ENCODE results near the gene NT5E.

Gene NT5E

DNA sequence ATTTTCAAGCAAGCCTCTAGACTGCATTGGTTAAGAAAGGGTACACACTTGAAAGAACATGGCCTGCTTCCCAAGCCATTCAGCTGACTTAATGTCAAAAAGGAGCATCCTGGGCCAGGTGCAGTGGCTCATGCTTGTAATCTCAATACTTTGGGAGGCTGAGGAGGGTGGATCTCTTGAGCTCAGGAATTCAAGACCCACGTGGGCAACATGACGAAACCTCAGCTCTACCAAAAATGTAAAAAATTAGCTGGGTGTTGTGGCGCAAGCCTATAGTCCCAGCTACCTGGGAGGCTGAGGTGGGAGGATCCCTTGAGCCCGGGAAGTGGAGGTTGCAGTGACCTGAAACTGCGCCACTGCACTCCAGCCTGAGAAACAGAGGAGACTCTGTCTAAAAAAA is 26.9 kb upstream of the NT5E start:
- no peak for DNase-seq

GRCh38 chr6:85424981-85425380 is 24.9 kb upstream of the NT5E start:
- DNase-seq, result no peak

DNA sequence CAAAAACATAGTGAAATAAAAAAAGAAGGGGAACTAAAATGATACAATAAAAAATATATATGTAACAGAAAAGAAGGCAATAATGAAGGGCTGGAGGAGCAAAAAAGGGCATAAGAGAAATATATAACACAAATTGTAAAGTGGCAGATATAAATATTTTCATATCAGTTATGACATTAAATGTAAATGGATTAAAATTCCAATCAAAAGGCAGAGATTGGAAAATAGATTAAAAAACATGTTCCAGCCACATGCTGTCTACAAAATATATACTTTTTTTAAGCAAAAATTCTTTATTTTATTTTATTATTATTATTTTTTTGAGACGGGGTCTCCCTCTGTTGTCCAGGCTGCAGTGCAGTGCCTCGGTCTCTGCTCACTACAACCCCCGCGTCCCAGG is 23.9 kb upstream of the NT5E start:
- DNase-seq, result no peak

GRCh38 chr6:85428486-85428885 is 21.4 kb upstream of the NT5E start:
- no peak for DNase-seq

DNA sequence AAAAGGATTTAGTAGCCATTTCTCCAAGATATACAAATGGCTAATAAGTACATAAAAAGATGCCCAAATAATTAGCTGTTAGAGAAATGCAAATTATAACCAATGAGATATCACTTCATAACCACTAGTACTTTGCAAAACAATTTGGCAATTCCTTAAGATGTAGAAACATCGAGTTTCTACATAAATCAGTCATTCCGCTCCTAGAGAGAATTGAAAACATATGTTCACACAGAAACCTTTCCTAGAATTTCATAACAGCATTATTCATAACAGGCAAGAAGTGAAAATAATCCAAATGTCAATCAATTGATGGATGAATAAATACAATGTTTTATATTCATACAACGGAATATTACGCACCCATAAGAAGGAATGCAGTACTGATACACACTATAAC is 20.5 kb upstream of the NT5E start:
- no peak for DNase-seq

DNA sequence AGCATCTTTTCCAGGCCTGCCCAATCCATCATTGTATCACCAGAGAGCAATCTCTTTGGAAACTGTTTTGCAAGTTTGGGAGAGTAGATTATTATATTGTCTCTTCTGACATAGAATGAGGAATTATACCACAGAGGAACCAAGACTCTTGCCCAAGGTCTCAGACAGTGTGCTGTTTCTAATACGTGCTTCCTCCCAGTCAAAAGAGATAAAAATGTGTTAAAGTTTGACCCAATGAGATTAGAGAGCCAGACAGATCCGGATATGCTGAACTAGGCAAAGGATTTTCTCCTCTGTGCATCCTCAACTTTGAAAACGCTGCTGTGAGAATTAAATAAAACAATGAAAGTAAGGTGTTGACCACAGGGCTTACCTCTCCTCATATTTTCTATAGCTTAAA is 18.6 kb upstream of the NT5E start:
- no peak for DNase-seq

- no peak for DNase-seq
These were observed 17.3 kb upstream of the NT5E start for GRCh38 chr6:85432554-85432953.

- DNase-seq, result no peak
These were observed 14.0 kb upstream of the NT5E start for GRCh38 chr6:85435851-85436250.

DNA sequence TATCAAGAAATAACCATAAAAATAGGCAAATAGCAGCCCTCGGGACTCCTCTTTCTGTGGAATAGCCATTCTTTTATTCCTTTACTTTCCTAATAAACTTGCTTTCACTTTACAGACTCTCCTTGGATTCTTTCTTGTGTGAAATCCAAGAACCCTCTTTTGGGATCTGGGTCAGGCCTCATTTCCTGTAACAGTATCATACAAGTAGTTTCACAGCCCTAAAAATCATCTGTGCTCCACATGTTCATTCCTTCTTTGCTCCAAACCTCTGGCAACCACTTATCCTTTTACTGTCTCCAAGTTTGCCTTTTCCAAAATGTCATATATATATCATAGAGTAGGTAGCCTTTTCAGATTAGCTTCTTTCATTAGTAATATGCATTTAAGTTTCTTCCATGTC is 13.5 kb upstream of the NT5E start:
- DNase-seq, result no peak

DNA sequence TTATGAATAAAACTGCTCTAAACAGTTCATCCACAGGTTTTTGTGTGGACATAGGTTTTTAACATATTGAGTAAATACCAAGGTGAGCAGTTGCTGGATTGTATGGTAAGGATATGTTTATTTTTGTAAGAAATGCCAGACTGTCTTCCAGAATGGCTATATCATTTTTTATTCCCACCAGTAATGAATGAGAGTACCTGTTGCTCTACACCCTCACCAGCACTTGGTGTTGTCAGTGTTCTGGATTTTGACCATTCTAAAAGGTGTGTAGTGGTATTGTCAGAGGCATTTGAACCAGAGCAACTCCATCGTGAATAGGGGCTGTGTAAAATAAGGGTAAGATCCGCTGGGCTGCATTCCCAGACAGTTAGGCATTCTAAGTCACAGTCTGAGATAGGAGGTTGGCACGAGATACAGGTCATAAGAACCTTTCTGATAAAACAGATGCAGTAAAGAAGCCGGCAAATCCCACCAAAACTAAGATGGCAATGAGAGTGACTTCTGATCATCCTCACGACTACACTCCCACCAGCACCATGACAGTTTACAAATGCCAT is 12.9 kb upstream of the NT5E start:
- no peak for DNase-seq

DNA sequence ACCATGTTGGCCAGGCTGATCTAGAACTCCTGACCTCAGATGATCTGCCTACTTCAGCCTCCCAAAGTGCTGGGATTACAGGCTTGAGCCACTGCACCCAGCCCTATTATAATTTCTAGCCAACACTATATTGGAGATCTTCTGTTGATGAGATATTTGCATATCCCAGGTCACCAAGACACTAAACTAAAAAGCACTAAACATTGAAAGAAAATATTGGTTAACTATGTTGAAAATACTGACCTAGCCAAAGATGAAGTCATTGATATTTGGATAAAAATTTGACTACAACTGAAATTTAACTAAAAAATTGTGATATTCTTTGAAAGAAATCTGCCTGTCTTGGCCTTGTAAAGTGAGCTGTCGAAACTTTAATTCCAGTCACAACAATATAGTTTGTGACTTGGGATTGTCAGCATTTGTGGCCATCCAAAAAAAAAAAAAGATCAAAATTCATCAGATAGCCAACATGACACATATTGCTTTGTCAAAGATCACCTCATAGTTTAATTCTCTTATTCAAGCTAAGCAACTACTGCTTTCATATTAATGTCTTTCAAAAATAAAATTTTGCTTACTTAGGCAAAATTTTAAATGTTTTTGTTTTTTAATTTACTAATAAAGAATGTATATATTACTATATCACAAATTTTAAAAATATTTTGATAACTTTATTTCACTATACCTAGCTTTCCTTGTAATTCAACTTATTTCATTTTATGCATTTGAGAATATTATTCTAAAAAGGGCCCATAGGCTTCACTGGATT is 6.3 kb upstream of the NT5E start:
- no peak for DNase-seq

DNA sequence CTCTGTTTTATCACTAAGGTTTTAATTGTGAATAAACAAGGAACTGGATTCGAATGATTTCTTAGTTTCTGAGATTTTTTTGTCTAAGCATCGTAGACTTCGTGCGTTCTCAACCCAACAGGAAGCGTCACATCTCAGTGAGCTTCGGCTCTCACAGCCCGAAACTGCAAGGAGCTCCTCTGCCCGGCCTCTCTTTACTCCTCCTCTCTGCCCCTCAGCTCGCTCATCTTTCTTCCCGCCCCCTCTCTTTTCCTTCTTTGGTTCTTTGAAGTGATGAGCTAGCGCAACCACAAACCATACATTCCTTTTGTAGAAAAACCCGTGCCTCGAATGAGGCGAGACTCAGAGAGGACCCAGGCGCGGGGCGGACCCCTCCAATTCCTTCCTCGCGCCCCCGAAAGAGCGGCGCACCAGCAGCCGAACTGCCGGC is 480 bp upstream of the NT5E start:
- no peak for DNase-seq

- DNase-seq, result no peak
These were observed 1.9 kb downstream of the NT5E start for GRCh38 chr6:85451565-85452306.

DNA sequence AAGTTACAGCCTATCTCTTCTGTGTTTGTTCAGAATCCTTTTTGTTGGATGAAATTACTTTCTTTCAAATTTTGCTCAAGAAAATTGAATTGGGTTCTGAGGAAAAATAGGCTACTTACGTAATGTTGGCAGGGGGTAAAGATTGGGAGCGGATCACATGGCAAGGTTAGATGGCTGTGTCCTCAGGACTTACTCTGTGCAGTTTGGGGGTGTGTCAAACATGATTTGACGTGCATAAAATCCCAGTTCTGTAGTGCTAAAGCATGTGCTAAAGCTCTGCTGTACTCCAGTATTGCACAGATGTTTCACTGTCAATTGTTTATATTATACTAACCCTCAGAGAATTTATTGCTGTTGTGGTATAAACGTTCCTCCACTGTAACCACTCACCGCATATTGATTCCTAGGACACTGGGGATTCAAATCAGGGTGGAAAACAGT is 2.6 kb downstream of the NT5E start:
- no peak for DNase-seq

- DNase-seq, result no peak
These were observed 3.2 kb downstream of the NT5E start for GRCh38 chr6:85453052-85453451.

DNA sequence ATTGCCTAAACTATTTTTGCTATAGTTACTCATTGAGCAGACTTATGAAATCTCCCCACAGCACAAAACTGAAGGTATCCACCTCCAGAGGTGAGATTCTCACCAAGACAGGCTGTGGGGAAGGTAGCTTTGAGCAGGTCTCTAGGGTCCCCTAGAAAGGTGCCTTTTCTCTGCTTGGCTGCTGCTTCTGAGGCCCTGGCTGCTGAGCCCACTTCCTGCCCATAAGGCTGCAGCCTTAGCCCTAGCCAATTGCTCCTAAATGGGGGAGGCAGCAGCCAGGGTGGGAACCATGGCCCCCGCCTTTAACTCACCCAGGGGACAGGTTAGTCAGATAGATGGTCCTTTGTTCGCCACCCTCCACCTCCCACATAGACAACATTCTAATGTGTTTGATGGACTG is 3.6 kb downstream of the NT5E start:
- DNase-seq, result no peak

- no peak for DNase-seq
These were observed 5.7 kb downstream of the NT5E start for GRCh38 chr6:85455471-85456026.

DNA sequence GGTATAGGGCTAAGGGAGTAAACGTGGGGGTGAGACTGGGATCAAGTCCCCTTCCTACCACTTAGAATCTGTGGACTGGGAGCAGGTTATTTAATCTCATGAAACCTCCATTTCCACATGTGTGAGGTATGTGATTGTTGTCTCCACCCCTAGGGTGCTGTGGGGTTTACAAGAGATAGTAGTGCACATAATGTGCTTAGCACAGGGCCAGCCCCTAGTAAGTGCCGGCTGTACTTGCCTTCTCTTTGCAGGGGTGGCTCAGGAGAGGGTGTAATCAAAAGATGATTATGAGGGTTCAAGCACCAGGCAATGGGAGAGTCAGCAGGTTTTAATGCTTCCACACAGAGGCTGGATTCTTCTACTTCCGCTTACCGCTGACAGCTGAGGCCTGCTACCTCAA is 6.9 kb downstream of the NT5E start:
- DNase-seq, result no peak

- DNase-seq, result no peak
These were observed 8.3 kb downstream of the NT5E start for GRCh38 chr6:85458184-85458583.

GRCh38 chr6:85458782-85459181 is 8.9 kb downstream of the NT5E start:
- DNase-seq, result no peak

- DNase-seq, result no peak
These were observed 9.5 kb downstream of the NT5E start for GRCh38 chr6:85459224-85459901.

DNA sequence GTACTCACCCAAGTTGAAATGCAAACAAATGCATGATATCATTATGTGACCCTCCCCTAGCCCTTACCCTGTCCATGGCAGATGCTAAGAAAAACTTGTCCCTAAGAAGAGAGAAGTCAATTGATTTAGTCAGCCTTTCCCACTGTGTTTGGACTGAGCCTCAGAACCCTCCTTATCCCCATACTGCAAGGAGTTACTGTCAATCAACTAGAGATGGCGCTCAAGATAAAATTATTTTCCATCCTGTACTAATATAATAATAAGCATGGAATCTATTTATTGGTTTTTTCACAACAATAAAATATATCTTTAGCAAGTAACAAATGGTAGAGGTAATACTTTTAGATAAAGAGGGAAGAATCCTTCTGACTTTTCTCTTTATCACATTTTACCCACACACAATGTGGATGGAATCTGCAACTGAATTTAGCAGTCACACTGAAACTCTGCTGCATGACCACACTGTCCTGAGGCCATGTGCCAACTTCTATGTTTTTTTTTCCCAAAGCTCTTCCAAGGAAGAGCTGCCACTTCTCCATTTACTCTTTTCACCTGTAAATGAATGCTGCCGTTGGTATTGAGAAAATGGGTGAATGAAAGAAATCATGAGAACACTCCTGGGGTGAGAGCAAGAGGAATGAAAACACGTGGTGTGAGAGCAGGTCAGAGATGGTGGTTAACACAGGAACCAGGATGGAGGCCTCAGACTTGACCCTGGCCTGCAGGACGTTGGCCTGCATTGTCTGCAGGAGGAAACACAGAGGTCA is 10.5 kb downstream of the NT5E start:
- no peak for DNase-seq

All from inflammatory macrophage (primary cell).